HepG2 (cell line): Measurements from ENCODE around the gene TMEM220. TPM values are rescaled to one million over a fixed set of nuclear protein-coding genes. Genes with fewer than 3 reads are reported as not detected.

Experiments
- ATAC-seq: fragments of 200-7000 bp; cut with Tn5 transposase; 3 replicates; pipeline ENCODE4 v1.9.1; 2020; ENCODE audit warnings: mild to moderate bottlenecking, moderate library complexity
- BruUV-seq: library from RNA; stranded (reverse); fragments of 400-500 nt; replicated peaks from 2 replicates; lab custom pipeline; 2021; lab: Mats Ljungman, UMichigan
- CTCF ChIA-PET: fragments of 300-600 bp; formaldehyde crosslinking; extraction: SDS; loops from one replicate; lab custom pipeline; 2021; ENCODE audit warnings: low total read pairs, inconsistent platforms, low intra/inter-chr PET ratio; lab: Yijun Ruan, JAX
- POLR2A ChIA-PET: fragments of 350-600 bp; sonication (Branson Sonifier 250); formaldehyde crosslinking; loops from one replicate; lab custom pipeline; 2020; ENCODE audit warnings: antibody characterized with exemption, inconsistent platforms; lab: Yijun Ruan, JAX
- DNase-seq: peaks from one replicate; pipeline ENCODE4 v3.0.0-alpha.2; 2015; ENCODE audit warnings: low spot score
- FAIRE-seq: peaks from 3 replicates; lab custom pipeline; 2011; peaks lifted over from hg19 to GRCh38; lab: Jason Lieb, UNC
- H2AFZ ChIP-seq: one replicate; pipeline ENCODE4 v1.6.1; 2011; ENCODE audit warnings: low read length, inconsistent platforms
- H3K27ac ChIP-seq: fragments of 300-600 bp; 3 replicates; pipeline ENCODE4 v1.8.0; 2011; ENCODE audit warnings: mixed run types, mild to moderate bottlenecking, mixed read lengths, low read length, inconsistent platforms; ENCODE audit not compliant: insufficient read depth; ENCODE audit errors: extremely low read length
- H3K27me3 ChIP-seq, 2 experiments: fragments of 200-600 bp in 1 of 2; 2 replicates in 1 of 2; 3 replicates in 1 of 2; pipeline versions ENCODE4 v1.6.0 to v1.8.0; 2011; ENCODE audit warnings: low read length in 2 of 2, mild to moderate bottlenecking in 2 of 2, moderate library complexity in 2 of 2, inconsistent platforms in 1 of 2; ENCODE audit not compliant: insufficient read depth in 2 of 2, control insufficient read depth in 1 of 2
- H3K36me3 ChIP-seq, 2 experiments: fragments of 200-600 bp in 1 of 2; replicated peaks in 1 of 2; 2 replicates in 1 of 2; 3 replicates in 1 of 2; pipeline versions ENCODE4 v1.5.1 to v1.8.0; 2011; ENCODE audit warnings: low read length in 2 of 2, inconsistent platforms in 1 of 2; ENCODE audit not compliant: insufficient read depth in 2 of 2, control insufficient read depth in 1 of 2
- H3K4me1 ChIP-seq: 2 replicates; pipeline ENCODE4 v1.5.1; 2012; ENCODE audit warnings: low read length, inconsistent platforms; ENCODE audit not compliant: insufficient read depth
- H3K4me2 ChIP-seq: 2 replicates; pipeline ENCODE4 v1.6.0; 2011; ENCODE audit warnings: low read depth, low read length, inconsistent platforms
- H3K4me3 ChIP-seq, 3 experiments: fragments of 200-600 bp in 1 of 3; sonication (generic), shearing (Covaris generic) in 1 of 3; replicated peaks in 1 of 3; 2 replicates each; pipeline ENCODE4 v1.5.1; 2011 to 2016; ENCODE audit warnings: low read length in 3 of 3, inconsistent platforms in 2 of 3, low read depth in 2 of 3, mild to moderate bottlenecking in 2 of 3, control low read depth in 1 of 3, mixed read lengths in 1 of 3; ENCODE audit not compliant: insufficient read depth in 1 of 3
- H3K79me2 ChIP-seq: one replicate; pipeline ENCODE4 v1.6.1; 2011; ENCODE audit warnings: low read length, inconsistent platforms; ENCODE audit not compliant: insufficient read depth
- H3K9ac ChIP-seq: 2 replicates; pipeline ENCODE4 v1.6.0; 2011; ENCODE audit warnings: mild to moderate bottlenecking, low read depth, low read length, inconsistent platforms; ENCODE audit not compliant: insufficient read depth
- H3K9me3 ChIP-seq: 2 replicates; pipeline ENCODE4 v1.5.1; 2012; ENCODE audit warnings: mild to moderate bottlenecking, low read length
- H4K20me1 ChIP-seq: 2 replicates; pipeline ENCODE4 v1.6.0; 2011; ENCODE audit warnings: inconsistent platforms, mild to moderate bottlenecking, low read length, moderate library complexity; ENCODE audit not compliant: insufficient read depth
- AGO2 ChIP-seq: fragments of 200-400 bp; formaldehyde crosslinking; optimal IDR thresholded peaks from 2 replicates; pipeline ENCODE3; 2017; ENCODE audit warnings: mild to moderate bottlenecking, low read depth, low read length, moderate library complexity
- FOXK2 ChIP-seq: fragments of 450-650 bp; IDR thresholded peaks from 2 replicates; pipeline ENCODE4 v1.6.1; 2016
- NCOA2 ChIP-seq: sonication (generic); formaldehyde crosslinking; IDR thresholded peaks from 2 replicates; pipeline ENCODE4 v1.8.0; 2022; ENCODE audit warnings: inconsistent platforms
- PAX8 ChIP-seq: sonication (generic); formaldehyde crosslinking; IDR thresholded peaks from 2 replicates; pipeline ENCODE4 v1.8.0; 2022; ENCODE audit warnings: mild to moderate bottlenecking, missing genetic modification reagents, borderline replicate concordance
- POLR2AphosphoS2 ChIP-seq: IDR thresholded peaks from 2 replicates; pipeline ENCODE4 v1.6.1; 2011; ENCODE audit warnings: low read depth, low read length, improper control_type of control experiment
- SMARCE1 ChIP-seq: fragments of 450-650 bp; IDR thresholded peaks from 2 replicates; pipeline ENCODE4 v1.6.1; 2017; ENCODE audit warnings: borderline replicate concordance
- SRSF4 ChIP-seq: fragments of 200-400 bp; formaldehyde crosslinking; IDR thresholded peaks from one replicate; pipeline ENCODE4 v1.6.1; 2018; ENCODE audit warnings: mild to moderate bottlenecking, low read depth, low read length, moderate library complexity; ENCODE audit not compliant: poor library complexity, severe bottlenecking
- ZFP36L2 ChIP-seq: sonication (generic); formaldehyde crosslinking; IDR thresholded peaks from 2 replicates; pipeline ENCODE4 v1.4.0; 2020; ENCODE audit warnings: missing genetic modification reagents
- ZNF496 ChIP-seq: sonication (generic); formaldehyde crosslinking; IDR thresholded peaks from 2 replicates; pipeline ENCODE4 v1.8.1; 2023; ENCODE audit warnings: mild to moderate bottlenecking, moderate library complexity, missing genetic modification reagents; ENCODE audit not compliant: insufficient replicate concordance
- ZNF549 ChIP-seq: sonication (generic); formaldehyde crosslinking; IDR thresholded peaks from 2 replicates; pipeline ENCODE4 v1.5.0; 2020; ENCODE audit warnings: missing genetic modification reagents
- WGBS: methylation state at CpG from one replicate; pipeline ENCODE4 v1.1.6; 2017; ENCODE audit warnings: low lambda C conversion rate; 5-methylcytosine and 5-hydroxymethylcytosine counted together
- in situ Hi-C: cut with HindIII; loops from 2 replicates; pipeline ENCODE4 v1.10.0; 2017; ENCODE audit warnings: low pct_unique_long_range_greater_than_20kb; ENCODE audit not compliant: extremely low pct_ligation_motif_present
- intact Hi-C: fragments of 100-400 bp; cut with micrococcal nuclease; formaldehyde crosslinking; loops from one replicate; pipeline ENCODE4 v1.10.0; 2022; ENCODE audit not compliant: unreplicated experiment
- polyA plus RNA-seq, 8 experiments: library from polyadenylated mRNA; depleted of rRNA in 3 of 8; stranded (reverse) in 7 of 8; unstranded in 1 of 8; fragments of >200 nt; fragmentation: Illumina TruSeq in 4 of 8; extraction: Trizol in 4 of 8; gene quantifications; 2 replicates each; pipeline versions ENCODE4 v1.2.1 to v1.2.3, GENCODE V29; 2011 to 2016; ENCODE audit warnings: low read depth in 4 of 8, missing spikeins in 1 of 8, mixed read lengths in 1 of 8; ENCODE audit not compliant: insufficient read depth in 1 of 8
- total RNA-seq, 5 experiments: library from RNA; depleted of rRNA; stranded (reverse); fragments of >200 nt; fragmentation: Illumina TruSeq; extraction: Trizol; gene quantifications; 2 replicates each; pipeline ENCODE4 v1.2.3, GENCODE V29; 2016; ENCODE audit warnings: low read depth in 1 of 5
- TF ChIP-seq, protein P1 (sequence below): sonication (generic); formaldehyde crosslinking; conservative IDR thresholded peaks from 2 replicates; pipeline ENCODE4 v1.4.0; 2020; ENCODE audit warnings: missing genetic modification reagents

The TMEM220 gene
- total and polyA plus RNA-seq, 2 of the 13 experiments (the other 11 are each of a cell fraction or from before 2014, with no cell fraction given): 1.3 to 2.2 TPM

DNA sequence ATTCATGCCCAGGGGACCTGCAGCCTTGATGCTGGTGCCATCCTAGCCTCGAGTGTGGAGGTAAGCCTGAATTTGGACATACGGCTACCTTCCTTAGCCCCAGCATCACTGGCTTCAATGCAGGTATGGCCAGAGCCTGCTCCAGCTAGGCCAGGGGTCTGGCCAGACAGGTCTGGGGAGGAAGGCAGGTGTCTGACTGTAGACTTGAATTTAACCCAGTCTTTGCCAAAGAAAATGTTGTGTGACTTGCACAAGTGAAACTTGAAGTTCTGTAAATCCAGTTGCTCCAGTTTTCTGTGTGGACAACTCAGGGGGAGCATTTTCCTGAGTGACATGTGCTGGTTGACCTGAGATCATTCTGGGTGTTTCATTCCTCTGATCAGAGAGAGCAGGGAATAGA lies 41.3 kb upstream of the TMEM220 start:
- ChIA-PET CTCF (no interaction called here), POLR2A (no interaction called here)
- peaks cover 16% of the 10 kb centered on the region for H3K4me1 ChIP-seq
- H3K4me2 ChIP-seq: no peak overlapping the region
- no peaks in the 10 kb centered on the region for H3K36me3 ChIP-seq
- H3K27ac ChIP-seq: no peak overlapping the region
- in situ Hi-C loops: no loop called here
- peaks cover 9% of the 10 kb centered on the region for H3K9me3 ChIP-seq
- H3K9ac ChIP-seq: no peak overlapping the region
- no peak overlapping the region for H3K4me3 ChIP-seq
- H4K20me1 ChIP-seq: no peaks in the 10 kb centered on the region
- DNase-seq: no peak
- TF ChIP-seq FOXK2 (no peak), ZFP36L2 (CRISPR knock-in tag) (no peak), SRSF4 (no peak), NCOA2 (CRISPR knock-in tag) (no peak), POLR2AphosphoS2 (no peak), ZNF496 (CRISPR knock-in tag) (no peak), PAX8 (no peak), AGO2 (no peak), SMARCE1 (no peak), ZNF549 (no peak)
- TF ChIP-seq, protein P1, sequence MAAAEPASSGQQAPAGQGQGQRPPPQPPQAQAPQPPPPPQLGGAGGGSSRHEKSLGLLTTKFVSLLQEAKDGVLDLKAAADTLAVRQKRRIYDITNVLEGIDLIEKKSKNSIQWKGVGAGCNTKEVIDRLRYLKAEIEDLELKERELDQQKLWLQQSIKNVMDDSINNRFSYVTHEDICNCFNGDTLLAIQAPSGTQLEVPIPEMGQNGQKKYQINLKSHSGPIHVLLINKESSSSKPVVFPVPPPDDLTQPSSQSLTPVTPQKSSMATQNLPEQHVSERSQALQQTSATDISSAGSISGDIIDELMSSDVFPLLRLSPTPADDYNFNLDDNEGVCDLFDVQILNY (CRISPR knock-in tag): no peak
- TF ChIP-seq, all 625 proteins: peak for 0
- intact Hi-C loops: no loop called here
- ATAC-seq: no peak
- Histone ChIP-seq H3K27me3 (no peaks in the 10 kb centered on the region), H3K79me2 (no peaks in the 10 kb centered on the region), H2AFZ (no peak overlapping the region)
- WGBS: no CpG with 5 or more reads among the region's 2 CpGs
- no TSS peak for BruUV-seq
- FAIRE-seq: no peak
